NCI-H2196 (cell line): ENCODE data around the gene SOWAHA.
"Not testable (repeated sequence)": the region's sequence is repeated elsewhere in the genome, so short reads cannot be mapped to it uniquely, and the experiment has no call there.

Experiments
- DNase-seq: peaks from one replicate; lab custom pipeline; 2025; ENCODE audit not compliant: unreplicated experiment; lab: John Stamatoyannopoulos, UW

The SOWAHA gene

GRCh38 chr5:132848270-132848669, 35.2 kb downstream of the SOWAHA start:
- DNase-seq = no peak

GRCh38 chr5:132849347-132849746, 36.2 kb downstream of the SOWAHA start:
- DNase-seq = no peak

GRCh38 chr5:132850066-132850465, 37.0 kb downstream of the SOWAHA start:
- DNase-seq = no peak

GRCh38 chr5:132853323-132853722, 40.2 kb downstream of the SOWAHA start:
- DNase-seq = no peak

- DNase-seq = no peak
Measured at GRCh38 chr5:132853790-132854189, 40.7 kb downstream of the SOWAHA start.

- DNase-seq = no peak
Measured at GRCh38 chr5:132854301-132854700, 41.2 kb downstream of the SOWAHA start.

- not testable (repeated sequence) for DNase-seq
Measured at GRCh38 chr5:132854992-132855391, 41.9 kb downstream of the SOWAHA start.

GRCh38 chr5:132856011-132856410, 42.9 kb downstream of the SOWAHA start:
- no peak for DNase-seq

- DNase-seq = no peak
Measured at GRCh38 chr5:132859889-132860437, 46.9 kb downstream of the SOWAHA start.

GRCh38 chr5:132860742-132861141, 47.6 kb downstream of the SOWAHA start:
- no peak for DNase-seq

GRCh38 chr5:132865668-132866341, 52.7 kb downstream of the SOWAHA start:
- no peak for DNase-seq
